ENCODE data around the gene KCNK3. TPM values are rescaled to one million over a fixed set of nuclear protein-coding genes. Genes with fewer than 3 reads are reported as not detected.

KCNK3 gene
- total RNA-seq, 1 experiment from 2014 or later: 32.8 TPM

DNA sequence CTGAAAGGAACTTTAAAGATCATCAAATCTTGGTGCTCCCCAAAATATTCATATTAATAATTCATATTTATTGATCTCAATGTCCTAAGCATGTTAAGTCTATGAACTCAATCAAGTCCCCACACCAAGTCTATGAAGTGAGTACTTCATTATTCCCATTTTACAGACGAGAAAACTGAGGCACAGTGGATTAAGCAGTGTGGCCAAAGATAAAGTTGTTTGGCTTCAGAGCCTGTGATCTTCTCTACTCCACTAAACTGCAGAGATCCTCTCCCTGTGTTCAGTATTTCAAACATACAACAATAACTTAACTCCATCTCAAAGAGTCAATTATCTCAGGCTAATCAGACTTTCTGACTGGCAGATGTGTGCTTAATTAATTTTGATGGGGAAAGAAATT is 29.8 kb downstream of the KCNK3 start:
- TF ChIP-seq, protein P1, sequence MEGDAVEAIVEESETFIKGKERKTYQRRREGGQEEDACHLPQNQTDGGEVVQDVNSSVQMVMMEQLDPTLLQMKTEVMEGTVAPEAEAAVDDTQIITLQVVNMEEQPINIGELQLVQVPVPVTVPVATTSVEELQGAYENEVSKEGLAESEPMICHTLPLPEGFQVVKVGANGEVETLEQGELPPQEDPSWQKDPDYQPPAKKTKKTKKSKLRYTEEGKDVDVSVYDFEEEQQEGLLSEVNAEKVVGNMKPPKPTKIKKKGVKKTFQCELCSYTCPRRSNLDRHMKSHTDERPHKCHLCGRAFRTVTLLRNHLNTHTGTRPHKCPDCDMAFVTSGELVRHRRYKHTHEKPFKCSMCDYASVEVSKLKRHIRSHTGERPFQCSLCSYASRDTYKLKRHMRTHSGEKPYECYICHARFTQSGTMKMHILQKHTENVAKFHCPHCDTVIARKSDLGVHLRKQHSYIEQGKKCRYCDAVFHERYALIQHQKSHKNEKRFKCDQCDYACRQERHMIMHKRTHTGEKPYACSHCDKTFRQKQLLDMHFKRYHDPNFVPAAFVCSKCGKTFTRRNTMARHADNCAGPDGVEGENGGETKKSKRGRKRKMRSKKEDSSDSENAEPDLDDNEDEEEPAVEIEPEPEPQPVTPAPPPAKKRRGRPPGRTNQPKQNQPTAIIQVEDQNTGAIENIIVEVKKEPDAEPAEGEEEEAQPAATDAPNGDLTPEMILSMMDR (IDR thresholded peaks at IDR 0.05): no peak
- Histone ChIP-seq H3K4me3 (ENCODE audit: low read depth in 2 of 2, low read length in 2 of 2) (no peak overlapping the region), H3K4me1 (ENCODE audit: control insufficient read depth, insufficient read depth, low read length) (peaks cover 76% of the 10 kb centered on the region), H3K36me3 (ENCODE audit: control insufficient read depth, insufficient read depth, low read length) (no peaks in the 10 kb centered on the region), H3K27me3 (ENCODE audit: control insufficient read depth, insufficient read depth, low read length) (no peaks in the 10 kb centered on the region), H3K27ac (ENCODE audit: low read length) (peak overlapping the region; percentile 80), H3K9me3 (ENCODE audit: control insufficient read depth, insufficient read depth, low read depth, low read length) (no peaks in the 10 kb centered on the region)
- DNase-seq (ENCODE audit: low read depth, low spot score) (no peak), ATAC-seq (no peak)
- intact Hi-C loops (cut with micrococcal nuclease; ENCODE audit: unreplicated experiment) (no loop called here), in situ Hi-C loops (cut with HindIII; ENCODE audit: low pct_unique_long_range_greater_than_20kb, low sequenced_read_pairs) (no loop called here)
- no TSS peak for BruUV-seq (replicated peaks)
- ChIA-PET POLR2A (no interaction called here), CTCF (no interaction called here)

DNA sequence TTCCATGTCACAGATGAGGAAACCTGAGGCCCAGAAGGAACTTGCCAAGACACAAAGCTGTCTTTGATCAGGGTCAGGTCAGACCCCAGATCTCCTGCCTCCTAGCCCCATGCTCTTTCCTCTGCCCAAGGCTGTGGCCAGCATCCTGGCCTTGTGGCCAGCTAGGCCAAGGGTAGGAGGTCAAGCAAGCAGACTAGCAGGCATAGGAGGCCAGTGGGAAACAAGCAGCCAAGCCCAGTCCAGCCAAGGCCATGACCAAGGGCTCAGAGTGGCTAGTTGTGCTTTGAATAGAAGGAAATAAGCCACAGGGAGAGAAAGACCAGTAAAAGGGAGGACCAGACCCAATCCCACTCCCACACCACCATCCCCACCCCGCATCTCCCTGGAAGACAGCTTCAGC is 30.4 kb downstream of the KCNK3 start:
- Histone ChIP-seq H3K27me3 (ENCODE audit: control insufficient read depth, insufficient read depth, low read length) (no peaks in the 10 kb centered on the region), H3K4me1 (ENCODE audit: control insufficient read depth, insufficient read depth, low read length) (peaks cover 76% of the 10 kb centered on the region), H3K4me3 (ENCODE audit: low read depth in 2 of 2, low read length in 2 of 2) (no peak overlapping the region), H3K36me3 (ENCODE audit: control insufficient read depth, insufficient read depth, low read length) (no peaks in the 10 kb centered on the region), H3K9me3 (ENCODE audit: control insufficient read depth, insufficient read depth, low read depth, low read length) (no peaks in the 10 kb centered on the region), H3K27ac (ENCODE audit: low read length) (peak overlapping the region; percentile 80)
- in situ Hi-C loops (cut with HindIII; ENCODE audit: low pct_unique_long_range_greater_than_20kb, low sequenced_read_pairs) (no loop called here), intact Hi-C loops (cut with micrococcal nuclease; ENCODE audit: unreplicated experiment) (no loop called here)
- no peak for TF ChIP-seq POLR2AphosphoS5 (IDR thresholded peaks at IDR 0.05; ENCODE audit: low read depth, low read length)
- 0 out of 2 replicates have a peak, but pooled peaks have one; percentile 18 for TF ChIP-seq TCF7L2 (IDR thresholded peaks at IDR 0.05; ENCODE audit: low read depth, low read length)
- TF ChIP-seq, protein P1 (IDR thresholded peaks at IDR 0.05): no peak
- TF ChIP-seq, protein P2, sequence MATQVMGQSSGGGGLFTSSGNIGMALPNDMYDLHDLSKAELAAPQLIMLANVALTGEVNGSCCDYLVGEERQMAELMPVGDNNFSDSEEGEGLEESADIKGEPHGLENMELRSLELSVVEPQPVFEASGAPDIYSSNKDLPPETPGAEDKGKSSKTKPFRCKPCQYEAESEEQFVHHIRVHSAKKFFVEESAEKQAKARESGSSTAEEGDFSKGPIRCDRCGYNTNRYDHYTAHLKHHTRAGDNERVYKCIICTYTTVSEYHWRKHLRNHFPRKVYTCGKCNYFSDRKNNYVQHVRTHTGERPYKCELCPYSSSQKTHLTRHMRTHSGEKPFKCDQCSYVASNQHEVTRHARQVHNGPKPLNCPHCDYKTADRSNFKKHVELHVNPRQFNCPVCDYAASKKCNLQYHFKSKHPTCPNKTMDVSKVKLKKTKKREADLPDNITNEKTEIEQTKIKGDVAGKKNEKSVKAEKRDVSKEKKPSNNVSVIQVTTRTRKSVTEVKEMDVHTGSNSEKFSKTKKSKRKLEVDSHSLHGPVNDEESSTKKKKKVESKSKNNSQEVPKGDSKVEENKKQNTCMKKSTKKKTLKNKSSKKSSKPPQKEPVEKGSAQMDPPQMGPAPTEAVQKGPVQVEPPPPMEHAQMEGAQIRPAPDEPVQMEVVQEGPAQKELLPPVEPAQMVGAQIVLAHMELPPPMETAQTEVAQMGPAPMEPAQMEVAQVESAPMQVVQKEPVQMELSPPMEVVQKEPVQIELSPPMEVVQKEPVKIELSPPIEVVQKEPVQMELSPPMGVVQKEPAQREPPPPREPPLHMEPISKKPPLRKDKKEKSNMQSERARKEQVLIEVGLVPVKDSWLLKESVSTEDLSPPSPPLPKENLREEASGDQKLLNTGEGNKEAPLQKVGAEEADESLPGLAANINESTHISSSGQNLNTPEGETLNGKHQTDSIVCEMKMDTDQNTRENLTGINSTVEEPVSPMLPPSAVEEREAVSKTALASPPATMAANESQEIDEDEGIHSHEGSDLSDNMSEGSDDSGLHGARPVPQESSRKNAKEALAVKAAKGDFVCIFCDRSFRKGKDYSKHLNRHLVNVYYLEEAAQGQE (IDR thresholded peaks at IDR 0.05; ENCODE audit: insufficient read depth in 1 of 2, low read depth in 2 of 2, low read length in 1 of 2): no peak
- no peak for TF ChIP-seq SIN3A (IDR thresholded peaks at IDR 0.05; ENCODE audit: borderline replicate concordance, insufficient read depth, low read depth, low read length)
- DNase-seq (ENCODE audit: low read depth, low spot score) (no peak), ATAC-seq (no peak)
- ChIA-PET CTCF (no interaction called here), POLR2A (no interaction called here)
- TSS peak; percentile 41 for BruUV-seq (replicated peaks)

DNA sequence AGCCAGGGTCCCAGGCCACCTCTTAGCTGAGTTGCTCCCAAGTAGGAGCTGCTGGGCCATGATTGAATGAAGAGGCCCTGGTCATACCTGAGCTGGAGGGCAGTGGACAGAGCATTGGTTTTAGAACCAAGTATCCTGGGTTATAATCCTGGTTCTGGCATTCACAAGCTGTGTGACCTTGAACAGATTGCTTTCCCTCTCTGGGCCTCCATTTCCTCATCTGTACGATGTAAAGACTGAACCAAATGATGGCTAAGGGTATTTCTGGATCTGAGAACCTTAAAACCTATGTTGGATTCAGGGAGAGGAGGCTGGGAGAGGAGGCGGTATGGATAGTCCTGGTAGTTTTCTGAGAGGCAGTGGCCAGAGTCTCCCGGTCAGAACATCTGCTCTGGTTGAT is 31.0 kb downstream of the KCNK3 start:
- peaks cover 76% of the 10 kb centered on the region for H3K4me1 ChIP-seq (ENCODE audit: control insufficient read depth, insufficient read depth, low read length)
- TF ChIP-seq POLR2AphosphoS5 (IDR thresholded peaks at IDR 0.05; ENCODE audit: low read depth, low read length) (no peak), TCF7L2 (IDR thresholded peaks at IDR 0.05; ENCODE audit: low read depth, low read length) (no peak), SIN3A (IDR thresholded peaks at IDR 0.05; ENCODE audit: borderline replicate concordance, insufficient read depth, low read depth, low read length) (no peak)
- TF ChIP-seq, protein P2 (IDR thresholded peaks at IDR 0.05; ENCODE audit: insufficient read depth in 1 of 2, low read depth in 2 of 2, low read length in 1 of 2): no peak
- TF ChIP-seq, protein P1 (IDR thresholded peaks at IDR 0.05): no peak
- no peaks in the 10 kb centered on the region for H3K27me3 ChIP-seq (ENCODE audit: control insufficient read depth, insufficient read depth, low read length)
- no TSS peak for BruUV-seq (replicated peaks)
- intact Hi-C loops (cut with micrococcal nuclease; ENCODE audit: unreplicated experiment): no loop called here
- H3K36me3 ChIP-seq (ENCODE audit: control insufficient read depth, insufficient read depth, low read length): no peaks in the 10 kb centered on the region
- ChIA-PET CTCF (no interaction called here), POLR2A (no interaction called here)
- ATAC-seq: no peak
- in situ Hi-C loops (cut with HindIII; ENCODE audit: low pct_unique_long_range_greater_than_20kb, low sequenced_read_pairs): no loop called here
- H3K27ac ChIP-seq (ENCODE audit: low read length): peak overlapping the region; percentile 80
- no peak overlapping the region for H3K4me3 ChIP-seq (ENCODE audit: low read depth in 2 of 2, low read length in 2 of 2)
- no peaks in the 10 kb centered on the region for H3K9me3 ChIP-seq (ENCODE audit: control insufficient read depth, insufficient read depth, low read depth, low read length)
- no peak for DNase-seq (ENCODE audit: low read depth, low spot score)
